Measurements from ENCODE around the gene CALML5.

CALML5 gene

GRCh38 chr10:5528989-5529701 lies 29.8 kb upstream of the CALML5 start:
- no peak for TF ChIP-seq CTCF (IDR thresholded peaks at IDR 0.05; ENCODE audit: low read depth, low read length)
- no peak for DNase-seq (ENCODE audit: extremely low read depth, low read depth)

GRCh38 chr10:5527332-5528200 lies 28.2 kb upstream of the CALML5 start:
- no peak for DNase-seq (ENCODE audit: extremely low read depth, low read depth)
- no peak for TF ChIP-seq CTCF (IDR thresholded peaks at IDR 0.05; ENCODE audit: low read depth, low read length)

GRCh38 chr10:5526691-5527331 lies 27.4 kb upstream of the CALML5 start:
- no peak for TF ChIP-seq CTCF (IDR thresholded peaks at IDR 0.05; ENCODE audit: low read depth, low read length)
- DNase-seq (ENCODE audit: extremely low read depth, low read depth), result no peak

- no peak for DNase-seq (ENCODE audit: extremely low read depth, low read depth)
- no peak for TF ChIP-seq CTCF (IDR thresholded peaks at IDR 0.05; ENCODE audit: low read depth, low read length)
Observed at GRCh38 chr10:5525561-5526341, 26.4 kb upstream of the CALML5 start.

- no peak for TF ChIP-seq CTCF (IDR thresholded peaks at IDR 0.05; ENCODE audit: low read depth, low read length)
- DNase-seq (ENCODE audit: extremely low read depth, low read depth), result no peak
Observed at GRCh38 chr10:5524641-5525560, 25.5 kb upstream of the CALML5 start, which contains the start of gene CALML3. Gene CALML3, plus strand, starts transcription at chr10:5524961. Its CDS starts 125 bp downstream, at chr10:5525086.
